Activated naive CD4-positive, alpha-beta T cell (primary cell): ENCODE results near the gene RNF8.
"Not testable (repeated sequence)": the region's sequence is repeated elsewhere in the genome, so short reads cannot be mapped to it uniquely, and the experiment has no call there.

Source experiments
- DNase-seq, 4 experiments: peaks; one replicate each; lab custom pipeline; 2025; lab: John Stamatoyannopoulos, UW

RNF8 gene

GRCh38 chr6:37399795-37400490 lies 46.2 kb downstream of the RNF8 start:
- no peak for DNase-seq

DNA sequence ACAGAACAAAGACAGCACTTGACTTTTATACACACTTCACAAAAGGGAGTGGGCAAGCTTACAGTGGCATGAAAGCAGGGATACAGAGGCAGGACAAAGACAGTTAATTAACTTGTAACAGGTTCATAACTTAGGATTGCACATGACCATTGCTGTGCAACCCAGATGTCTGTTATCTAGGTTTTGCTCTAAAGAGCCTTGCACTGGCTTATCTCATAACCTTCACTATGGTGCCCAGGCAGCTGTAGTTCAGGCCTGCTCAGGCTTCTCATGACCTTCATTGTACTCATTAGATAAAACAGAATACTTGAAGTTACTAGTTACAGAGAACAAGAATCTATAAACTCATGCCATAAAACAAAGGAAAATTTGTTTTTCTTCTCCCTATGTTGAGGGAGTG lies 47.9 kb downstream of the RNF8 start:
- DNase-seq, result not testable (repeated sequence)

DNA sequence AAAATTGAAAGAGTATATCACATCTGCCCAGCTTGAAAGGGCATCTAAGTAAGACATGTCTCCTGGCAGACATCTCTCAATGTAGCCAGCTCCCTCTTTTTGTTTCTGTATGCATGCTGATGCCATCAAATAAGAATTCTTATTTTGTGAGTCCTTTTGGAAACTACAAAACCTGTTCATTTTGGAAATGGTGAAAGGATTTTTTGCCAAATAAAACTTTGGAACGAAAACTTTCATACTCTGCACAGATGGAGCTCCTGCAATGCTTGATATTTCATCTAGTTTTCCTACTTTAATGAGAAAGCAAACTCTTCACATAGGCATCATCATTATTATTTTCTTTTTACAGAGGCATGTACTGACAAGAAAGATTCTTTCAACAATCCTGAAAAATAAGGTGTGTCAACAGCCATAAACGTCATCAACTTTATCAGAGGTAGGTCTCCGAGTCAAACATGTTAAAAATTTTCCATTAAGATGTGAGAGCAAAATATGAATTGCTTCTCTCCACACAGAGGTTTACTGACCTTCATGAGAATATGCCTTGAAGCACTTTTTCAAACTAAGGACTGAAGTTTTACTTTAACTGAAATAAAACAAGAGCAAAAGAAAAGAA lies 53.1 kb downstream of the RNF8 start:
- DNase-seq, result no peak

DNA sequence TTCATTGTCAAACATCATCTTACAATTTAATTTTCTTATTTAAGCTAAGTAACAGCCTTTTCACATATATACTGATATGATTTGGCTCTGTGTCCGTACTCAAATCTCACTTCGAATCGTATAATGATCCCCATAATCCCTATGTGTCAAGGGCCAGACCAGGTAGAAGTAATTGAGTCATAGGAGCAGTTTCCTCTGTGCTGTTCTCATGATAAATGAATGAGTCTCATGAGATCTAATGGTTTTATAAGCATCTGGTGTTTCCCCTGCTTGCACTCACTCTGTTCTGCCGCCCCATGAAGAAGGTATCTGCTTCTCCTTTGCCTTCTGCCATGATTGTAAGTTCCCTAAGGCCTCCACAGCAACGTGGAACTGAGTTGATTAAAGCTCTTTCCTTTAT lies 54.2 kb downstream of the RNF8 start:
- DNase-seq, result no peak

DNA sequence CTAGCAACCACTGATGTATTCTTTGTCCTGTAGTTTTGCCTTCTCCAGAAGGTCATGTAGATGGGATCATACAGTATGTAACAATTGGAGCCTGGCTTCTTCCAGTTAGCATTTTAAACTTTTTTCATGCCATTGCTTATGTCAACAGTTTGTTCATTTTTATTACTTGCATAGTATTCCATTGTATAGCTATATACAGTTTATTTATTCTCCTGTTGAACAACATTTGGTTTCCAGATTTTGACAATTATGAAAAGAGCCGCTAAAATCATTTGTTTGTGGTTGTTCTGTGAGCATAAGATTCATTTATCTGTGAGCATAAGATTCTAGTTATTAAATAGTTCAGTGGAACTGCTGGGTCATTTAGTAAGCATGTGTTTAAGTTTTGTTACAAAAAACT lies 55.7 kb downstream of the RNF8 start:
- no peak for DNase-seq

GRCh38 chr6:37417393-37417792 lies 63.6 kb downstream of the RNF8 start:
- DNase-seq, result no peak

DNA sequence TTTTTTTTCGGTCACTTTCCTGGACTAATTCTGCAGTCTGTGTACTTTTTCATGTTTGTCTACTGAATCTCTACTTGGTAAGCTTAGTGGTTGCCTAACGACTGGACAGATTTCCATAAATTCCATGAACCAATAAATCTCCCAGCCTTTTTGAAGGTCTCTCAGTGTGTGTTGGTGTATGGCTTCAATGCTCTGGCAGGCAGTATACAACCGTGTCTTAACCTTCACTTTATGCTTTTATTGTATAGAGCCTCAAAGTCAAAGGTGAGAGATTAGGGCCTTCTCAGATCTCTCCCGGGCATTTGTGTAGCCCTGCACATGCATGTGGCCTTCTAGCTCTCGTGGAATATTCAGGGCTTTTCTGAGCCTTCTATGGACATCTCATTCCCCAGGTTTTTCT lies 64.9 kb downstream of the RNF8 start:
- DNase-seq, result no peak

DNA sequence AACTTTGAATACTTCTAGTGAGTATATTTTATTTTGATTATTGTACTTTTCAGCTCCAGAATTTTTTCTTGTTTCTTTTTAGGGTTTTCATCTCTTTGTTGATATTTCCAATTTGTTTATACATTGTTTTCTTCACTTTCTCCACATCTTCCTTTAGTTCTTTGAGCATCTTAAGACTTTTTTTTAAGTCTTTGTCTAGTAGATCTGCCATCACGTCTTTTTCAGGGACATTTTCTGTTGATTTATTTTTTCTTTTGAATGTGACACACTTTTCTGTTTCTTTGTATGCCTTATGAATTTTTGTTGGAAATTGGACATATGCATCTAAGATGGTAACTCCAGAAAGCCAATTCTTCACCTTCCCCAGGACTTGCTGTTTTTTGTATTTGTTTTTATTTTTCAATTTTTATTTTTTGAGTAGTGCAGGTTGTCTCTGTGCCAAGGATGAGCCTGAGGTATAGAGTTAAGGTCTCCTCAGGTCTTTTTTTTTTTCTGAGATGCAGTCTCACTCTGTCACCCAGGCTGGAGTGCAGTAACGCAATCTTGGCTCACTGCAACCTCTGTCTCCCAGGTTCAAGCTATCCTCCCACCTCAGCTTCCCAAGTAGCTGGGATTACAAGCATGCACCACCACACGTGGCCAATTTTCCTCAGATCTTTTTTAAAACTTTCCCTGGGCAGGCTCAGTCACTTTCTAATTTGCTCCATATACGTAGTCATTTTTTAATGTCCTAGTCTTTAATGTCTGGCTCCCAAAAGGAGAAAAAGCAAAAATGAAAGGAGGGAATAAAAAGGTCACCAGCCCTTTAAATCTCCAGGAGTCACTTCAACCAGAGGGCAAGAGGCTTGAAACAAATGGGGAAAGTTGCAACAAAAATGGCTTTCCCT lies 72.5 kb downstream of the RNF8 start:
- DNase-seq, result no peak

DNA sequence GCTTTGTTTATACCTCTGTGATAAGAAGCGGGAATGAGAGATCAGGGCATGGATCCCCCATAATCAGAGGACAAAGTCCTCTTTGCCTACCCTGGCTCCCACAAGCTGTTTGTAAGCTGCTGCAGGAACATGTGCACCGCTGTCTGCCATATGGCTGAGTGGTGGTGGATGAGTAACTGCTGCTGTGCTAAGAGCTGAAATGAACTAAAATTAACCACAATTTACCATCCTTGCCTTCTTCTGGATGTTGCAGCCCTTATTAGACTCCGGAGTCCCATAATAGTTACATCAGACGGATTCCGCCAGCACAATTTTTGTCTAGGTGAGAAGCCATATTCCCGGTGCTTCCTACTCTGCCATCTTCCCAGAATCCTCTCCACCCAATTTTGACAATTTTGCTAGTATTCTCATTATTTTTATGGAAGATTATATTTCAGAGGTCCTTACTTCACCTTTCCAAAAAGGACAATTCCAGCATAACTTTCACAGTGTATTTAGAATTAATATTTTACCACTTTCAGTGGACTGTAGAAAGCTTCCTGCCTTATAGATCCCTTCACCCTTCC lies 73.2 kb downstream of the RNF8 start:
- no peak for DNase-seq

GRCh38 chr6:37429352-37429750 lies 75.6 kb downstream of the RNF8 start:
- no peak for DNase-seq

- no peak for DNase-seq
These were observed 78.8 kb downstream of the RNF8 start for GRCh38 chr6:37432590-37432915.

DNA sequence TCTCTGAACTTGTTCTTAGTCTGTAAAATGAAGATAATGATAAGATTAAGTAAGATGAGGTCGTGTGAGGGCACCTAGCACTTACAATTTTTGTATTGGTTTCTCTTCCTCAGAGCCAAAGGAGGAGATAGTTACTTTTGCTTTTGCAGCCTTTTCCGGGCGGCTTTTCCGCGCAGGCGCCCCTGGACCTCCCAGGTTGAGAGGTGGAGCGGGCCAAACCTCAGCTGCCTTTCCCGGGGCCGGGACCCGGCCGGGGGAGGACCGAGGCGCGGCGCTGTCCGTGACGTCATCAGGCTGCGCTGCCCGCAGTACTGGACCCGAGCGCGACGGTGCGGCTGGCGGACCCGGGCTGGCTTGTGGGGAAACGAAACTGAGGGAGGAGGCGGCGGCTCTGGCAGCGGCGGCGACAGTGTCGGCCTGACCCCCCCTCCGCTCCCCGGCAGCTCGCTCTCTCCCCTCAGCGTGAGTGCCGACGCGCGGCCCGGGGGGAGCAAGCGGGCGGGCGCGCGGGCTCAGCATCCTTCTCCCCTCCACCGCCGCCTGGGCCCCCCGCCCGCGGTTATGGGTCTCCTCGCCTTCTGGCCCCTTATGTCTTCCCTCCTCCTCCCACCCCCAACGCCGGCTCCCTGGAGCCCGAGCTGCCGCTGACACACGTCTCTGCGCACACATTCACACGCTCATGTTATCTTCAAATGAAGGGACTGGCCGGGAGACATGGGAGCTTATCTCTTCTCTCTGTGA lies 79.3 kb downstream of the RNF8 start, which contains the start of gene CMTR1:
Gene CMTR1, plus strand, starts transcription at position 306 of the 741 bp plus-strand sequence. CDS start 2,409 bp downstream, outside the sequence.
- peak; percentile 93 to 95 (median 94) for DNase-seq

DNA sequence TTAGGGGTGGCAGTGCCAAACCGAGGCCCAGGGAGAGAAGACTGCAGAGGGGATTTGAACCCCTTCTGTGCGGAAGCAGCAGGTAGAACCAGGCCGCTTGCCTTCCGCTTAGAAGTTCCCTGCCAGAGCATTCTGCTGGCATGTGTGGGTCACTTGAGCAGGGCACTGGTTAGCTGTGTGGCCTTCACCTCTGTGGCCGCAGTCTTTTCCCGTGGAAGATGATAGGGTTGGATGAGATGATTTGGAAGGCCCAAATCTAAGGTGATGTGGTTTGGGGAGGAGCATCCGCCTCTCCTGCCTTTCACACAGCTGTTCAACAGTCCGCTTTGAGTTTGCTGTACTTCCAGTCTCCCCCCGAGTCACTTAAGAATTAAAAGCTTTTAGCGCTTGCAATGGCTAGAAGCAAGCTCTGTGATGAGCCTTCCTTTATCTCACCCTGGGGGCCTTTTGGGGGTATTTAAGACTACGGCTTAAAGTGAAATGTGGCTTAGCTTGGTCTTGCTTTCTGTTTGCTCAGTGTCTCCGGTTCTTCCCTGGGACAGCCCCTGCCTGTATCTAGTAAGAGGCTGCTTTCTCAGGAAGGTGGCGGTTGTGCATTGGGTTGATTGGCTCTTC lies 80.0 kb downstream of the RNF8 start:
- peak in 1 of 4 experiments; percentile 46 for DNase-seq

DNA sequence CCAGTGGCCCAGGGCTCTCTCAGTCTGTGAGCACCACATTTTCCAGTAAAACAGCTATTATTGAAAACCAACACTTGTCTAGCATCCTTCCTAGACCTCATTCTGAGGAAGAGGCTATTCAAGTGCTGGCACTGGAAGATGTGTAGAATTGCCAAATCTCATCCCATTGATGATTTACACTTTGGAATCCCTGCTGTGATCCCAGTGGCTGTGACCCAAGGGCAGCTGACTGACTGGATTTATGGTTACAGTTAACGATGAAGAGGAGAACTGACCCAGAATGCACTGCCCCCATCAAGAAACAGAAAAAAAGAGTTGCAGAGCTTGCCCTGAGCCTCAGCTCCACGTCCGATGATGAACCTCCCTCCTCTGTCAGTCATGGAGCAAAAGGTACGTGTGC lies 81.6 kb downstream of the RNF8 start:
- DNase-seq, result no peak

GRCh38 chr6:37435816-37436215 lies 82.0 kb downstream of the RNF8 start:
- no peak for DNase-seq

DNA sequence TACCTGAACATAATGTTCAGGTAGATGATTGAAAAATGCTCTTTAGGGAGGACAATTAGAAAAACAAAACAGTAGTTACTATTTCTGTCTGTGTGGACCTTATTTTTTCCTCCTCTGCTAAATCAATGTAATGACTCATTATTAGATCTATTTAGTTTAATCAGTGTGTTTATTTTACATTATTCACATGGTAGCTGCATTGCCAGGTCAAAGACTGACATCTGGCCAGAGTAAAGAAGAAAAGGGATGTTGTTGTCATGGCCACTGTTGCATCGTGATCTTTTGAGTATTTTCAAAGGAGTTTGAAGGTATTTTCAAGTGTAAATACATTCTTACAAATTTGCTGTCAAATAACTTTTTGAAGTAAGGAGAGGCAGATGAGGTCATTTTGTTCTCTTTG lies 85.1 kb downstream of the RNF8 start:
- no peak for DNase-seq

- no peak for DNase-seq
These were observed 87.9 kb downstream of the RNF8 start for GRCh38 chr6:37441651-37442050.

GRCh38 chr6:37442416-37443215 lies 88.8 kb downstream of the RNF8 start:
- no peak for DNase-seq

- not testable (repeated sequence) for DNase-seq
These were observed 89.4 kb downstream of the RNF8 start for GRCh38 chr6:37443216-37443542.
